Mucosa of rectum (tissue), 2 donors: ENCODE results near the gene RAG2.

Source experiments
- H3K27ac ChIP-seq, 2 donors: one replicate each; pipeline ENCODE4 v1.7.0; 2013; ENCODE audit warnings: inconsistent platforms in 2 of 2, low read depth in 2 of 2, low read length in 2 of 2
- H3K27me3 ChIP-seq, 2 donors: one replicate each; pipeline ENCODE4 v1.7.0; 2013; ENCODE audit warnings: low read length in 2 of 2; ENCODE audit not compliant: control insufficient read depth in 2 of 2, insufficient read depth in 2 of 2
- H3K36me3 ChIP-seq, 2 donors: one replicate each; pipeline ENCODE4 v1.7.0; 2013; ENCODE audit warnings: low read length in 2 of 2; ENCODE audit not compliant: control insufficient read depth in 2 of 2, insufficient read depth in 2 of 2
- H3K4me1 ChIP-seq, 2 donors: one replicate each; pipeline ENCODE4 v1.7.0; 2013; ENCODE audit warnings: low read length in 2 of 2, mild to moderate bottlenecking in 1 of 2; ENCODE audit not compliant: control insufficient read depth in 2 of 2, insufficient read depth in 2 of 2
- H3K4me3 ChIP-seq, 2 donors: one replicate each; pipeline ENCODE4 v1.7.0; 2013; ENCODE audit warnings: low read length in 2 of 2
- H3K9ac ChIP-seq, 2 donors: one replicate each; pipeline ENCODE4 v1.7.0; 2013; ENCODE audit warnings: low read length in 2 of 2, low read depth in 1 of 2, mild to moderate bottlenecking in 1 of 2
- H3K9me3 ChIP-seq, 2 donors: one replicate each; pipeline ENCODE4 v1.7.0; 2013; ENCODE audit warnings: low read length in 2 of 2; ENCODE audit not compliant: control insufficient read depth in 2 of 2
- donor health status: healthy.
- donor health status: Normal muscosa, but diverticular disease.

The RAG2 gene

DNA sequence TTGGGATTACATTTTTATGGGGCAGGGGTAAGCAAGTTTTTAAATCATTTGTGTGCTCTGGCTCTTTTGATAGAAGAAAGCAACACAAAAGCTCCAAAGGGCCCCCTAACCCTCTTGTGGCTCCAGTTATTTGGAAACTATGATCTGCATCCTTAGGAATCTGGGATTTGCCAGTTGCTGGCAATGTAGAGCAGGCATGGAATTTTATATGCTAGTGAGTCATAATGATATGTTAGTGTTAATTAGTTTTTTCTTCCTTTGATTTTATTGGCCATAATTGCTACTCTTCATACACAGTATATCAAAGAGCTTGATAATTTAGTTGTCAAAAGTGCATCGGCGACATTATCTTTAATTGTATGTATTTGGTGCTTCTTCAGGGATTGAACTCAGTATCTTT lies 20.2 kb downstream of the RAG2 start:
- Histone ChIP-seq H3K4me1 (no peaks in the 10 kb centered on the region), H3K36me3 (no peaks in the 10 kb centered on the region), H3K9me3 (no peaks in the 10 kb centered on the region), H3K27ac (no peak overlapping the region), H3K9ac (no peak overlapping the region), H3K4me3 (no peak overlapping the region), H3K27me3 (no peaks in the 10 kb centered on the region)

DNA sequence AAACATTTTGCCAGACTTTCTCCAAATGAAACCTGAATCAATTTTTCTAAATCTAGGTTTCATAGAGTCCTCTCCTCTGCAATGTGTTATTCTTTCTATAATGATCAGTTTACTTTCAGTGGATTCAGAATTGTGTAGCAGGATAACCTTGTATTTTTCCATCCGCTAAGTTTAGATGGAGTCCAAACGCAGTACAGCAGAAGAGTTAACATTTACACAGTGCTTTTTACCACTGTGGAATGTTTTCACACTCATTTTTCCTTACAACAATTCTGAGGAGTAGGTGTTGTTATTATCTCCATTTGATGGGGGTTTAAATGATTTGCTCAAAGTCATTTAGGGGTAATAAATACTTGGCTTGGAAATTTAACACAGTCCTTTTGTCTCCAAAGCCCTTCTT lies 20.7 kb downstream of the RAG2 start:
- no peak overlapping the region for H3K4me3 ChIP-seq
- no peaks in the 10 kb centered on the region for H3K4me1 ChIP-seq
- H3K27ac ChIP-seq = no peak overlapping the region
- no peaks in the 10 kb centered on the region for H3K27me3 ChIP-seq
- no peak overlapping the region for H3K9ac ChIP-seq
- H3K9me3 ChIP-seq = no peaks in the 10 kb centered on the region
- H3K36me3 ChIP-seq = no peaks in the 10 kb centered on the region

DNA sequence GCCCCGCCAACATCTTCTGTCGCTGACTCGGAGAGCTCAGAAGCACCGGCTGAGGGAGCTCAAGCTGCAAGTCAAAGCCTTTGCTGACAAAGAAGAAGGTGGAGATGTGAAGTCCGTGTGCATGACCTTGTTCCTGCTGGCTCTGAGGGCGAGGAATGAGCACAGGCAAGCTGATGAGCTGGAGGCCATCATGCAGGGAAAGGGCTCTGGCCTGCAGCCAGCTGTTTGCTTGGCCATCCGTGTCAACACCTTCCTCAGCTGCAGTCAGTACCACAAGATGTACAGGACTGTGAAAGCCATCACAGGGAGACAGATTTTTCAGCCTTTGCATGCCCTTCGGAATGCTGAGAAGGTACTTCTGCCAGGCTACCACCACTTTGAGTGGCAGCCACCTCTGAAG lies 23.6 kb downstream of the RAG2 start:
- Histone ChIP-seq H3K9ac (no peak overlapping the region), H3K27me3 (no peaks in the 10 kb centered on the region), H3K27ac (no peak overlapping the region), H3K4me1 (no peaks in the 10 kb centered on the region), H3K36me3 (no peaks in the 10 kb centered on the region), H3K9me3 (no peaks in the 10 kb centered on the region), H3K4me3 (no peak overlapping the region)

DNA sequence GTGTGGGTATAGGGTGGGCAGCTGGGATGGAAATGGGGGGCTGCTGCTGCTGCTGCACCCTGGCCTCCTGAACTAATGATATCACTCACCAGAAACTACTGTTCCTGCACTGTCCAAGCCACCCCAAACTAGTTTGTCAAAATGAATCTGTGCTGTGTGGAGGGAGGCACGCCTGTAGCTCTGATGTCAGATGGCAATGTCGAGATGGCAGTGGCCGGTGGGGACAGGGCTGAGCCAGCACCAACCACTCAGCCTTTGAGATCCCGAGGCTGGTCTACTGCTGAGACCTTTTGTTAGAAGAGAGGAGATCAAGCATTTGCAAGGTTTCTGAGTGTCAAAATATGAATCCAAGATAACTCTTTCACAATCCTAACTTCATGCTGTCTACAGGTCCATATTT lies 28.9 kb downstream of the RAG2 start:
- no peak overlapping the region for H3K4me3 ChIP-seq
- no peak overlapping the region for H3K9ac ChIP-seq
- peaks cover 0 to 5% of the 10 kb centered on the region in 2 donors for H3K27me3 ChIP-seq
- H3K9me3 ChIP-seq = no peaks in the 10 kb centered on the region
- H3K36me3 ChIP-seq = no peaks in the 10 kb centered on the region
- H3K27ac ChIP-seq = no peak overlapping the region
- no peaks in the 10 kb centered on the region for H3K4me1 ChIP-seq

DNA sequence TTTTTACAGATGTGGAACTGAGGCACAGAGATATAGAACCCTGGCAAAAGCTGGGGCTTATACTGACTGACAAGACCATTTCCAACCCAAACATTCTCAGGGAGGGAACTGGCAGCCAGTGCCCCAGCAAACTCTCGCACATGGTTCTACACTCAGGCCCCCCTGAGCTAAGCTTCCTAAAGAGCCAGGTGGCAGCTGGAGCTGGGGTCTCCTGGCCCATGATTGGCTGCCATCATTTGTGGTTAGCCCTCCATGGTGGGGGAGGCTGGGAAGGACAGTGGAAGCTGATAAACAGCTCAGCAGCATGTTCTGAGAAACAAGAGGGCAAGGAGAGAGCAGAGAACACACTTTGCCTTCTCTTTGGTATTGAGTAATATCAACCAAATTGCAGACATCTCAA lies 30.3 kb downstream of the RAG2 start, which contains the start of gene RAG1:
Gene RAG1 (plus strand): TSS at position 314 of the 400 bp plus-strand sequence. CDS start 5,298 bp downstream, outside the sequence.
- Histone ChIP-seq H3K27me3 (peaks cover 0 to 5% of the 10 kb centered on the region in 2 donors), H3K4me1 (no peaks in the 10 kb centered on the region), H3K27ac (no peak within 1 kb of the TSS), H3K9me3 (no peaks in the 10 kb centered on the region), H3K4me3 (no peak within 1 kb of the TSS), H3K9ac (no peak within 1 kb of the TSS), H3K36me3 (no peaks in the 10 kb centered on the region)

DNA sequence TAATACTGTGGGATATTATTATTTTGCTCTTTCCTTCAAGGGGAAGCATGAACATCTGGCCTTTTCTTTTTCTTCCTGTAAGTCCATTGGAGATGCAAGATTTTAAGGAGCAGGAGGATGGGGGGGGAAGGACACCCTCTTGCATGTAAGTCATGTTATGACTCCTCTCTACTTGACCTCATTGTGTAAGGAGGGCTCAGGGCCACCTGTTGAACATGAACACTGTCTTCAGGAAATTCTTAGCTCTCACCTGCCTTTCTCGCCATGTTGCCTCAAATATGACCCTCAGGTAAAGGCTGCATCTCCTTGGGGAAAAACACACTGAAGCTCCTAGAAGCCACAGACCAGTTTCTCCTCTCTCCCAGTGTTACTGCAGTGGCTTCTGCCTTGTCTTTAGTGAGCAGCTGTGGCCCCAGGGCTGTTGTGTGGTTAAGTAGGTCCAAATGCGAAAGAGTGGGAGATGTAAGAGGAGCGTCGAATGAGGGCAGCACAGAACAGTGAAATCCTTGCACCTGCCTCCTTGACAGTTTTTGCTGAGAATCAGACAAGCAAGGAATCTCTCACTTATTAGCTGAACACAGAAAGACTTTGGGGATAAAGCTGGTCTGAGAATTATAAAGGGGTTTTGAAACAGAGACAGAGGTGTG lies 31.5 kb downstream of the RAG2 start:
- no peaks in the 10 kb centered on the region for H3K4me1 ChIP-seq
- no peak overlapping the region for H3K27ac ChIP-seq
- no peak overlapping the region for H3K4me3 ChIP-seq
- H3K27me3 ChIP-seq = peaks cover 0 to 5% of the 10 kb centered on the region in 2 donors
- H3K36me3 ChIP-seq = no peaks in the 10 kb centered on the region
- no peak overlapping the region for H3K9ac ChIP-seq
- no peaks in the 10 kb centered on the region for H3K9me3 ChIP-seq

DNA sequence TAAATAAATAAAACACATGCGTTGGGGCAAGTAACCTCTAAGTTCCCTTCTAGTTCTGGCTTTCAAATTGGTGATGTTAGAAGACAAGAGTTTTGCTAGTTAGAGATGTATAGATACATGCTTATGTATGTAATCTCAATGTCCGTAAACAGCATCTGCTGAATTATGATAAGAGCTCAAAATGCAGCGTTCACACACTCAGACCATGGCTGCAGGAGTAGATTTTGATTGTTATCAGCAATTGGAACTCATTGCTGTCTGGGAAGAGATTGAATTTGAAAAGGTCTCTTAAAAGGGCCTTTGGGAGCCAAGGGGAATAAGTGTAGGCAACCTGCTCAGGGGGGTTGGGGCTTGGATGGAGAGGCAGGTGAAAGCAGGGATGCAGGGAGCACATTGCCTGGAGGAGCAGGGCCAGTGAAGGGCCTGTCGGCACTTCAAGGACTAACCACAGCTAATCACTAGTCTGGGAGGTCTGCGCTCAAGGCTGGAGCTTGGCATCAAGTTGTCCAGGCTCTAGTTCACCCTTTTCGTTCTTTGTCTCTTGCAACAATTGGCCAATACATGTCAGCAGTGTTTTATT lies 32.9 kb downstream of the RAG2 start:
- peak overlapping the region in 1 of 2 donors; percentile 62 for H3K4me3 ChIP-seq

DNA sequence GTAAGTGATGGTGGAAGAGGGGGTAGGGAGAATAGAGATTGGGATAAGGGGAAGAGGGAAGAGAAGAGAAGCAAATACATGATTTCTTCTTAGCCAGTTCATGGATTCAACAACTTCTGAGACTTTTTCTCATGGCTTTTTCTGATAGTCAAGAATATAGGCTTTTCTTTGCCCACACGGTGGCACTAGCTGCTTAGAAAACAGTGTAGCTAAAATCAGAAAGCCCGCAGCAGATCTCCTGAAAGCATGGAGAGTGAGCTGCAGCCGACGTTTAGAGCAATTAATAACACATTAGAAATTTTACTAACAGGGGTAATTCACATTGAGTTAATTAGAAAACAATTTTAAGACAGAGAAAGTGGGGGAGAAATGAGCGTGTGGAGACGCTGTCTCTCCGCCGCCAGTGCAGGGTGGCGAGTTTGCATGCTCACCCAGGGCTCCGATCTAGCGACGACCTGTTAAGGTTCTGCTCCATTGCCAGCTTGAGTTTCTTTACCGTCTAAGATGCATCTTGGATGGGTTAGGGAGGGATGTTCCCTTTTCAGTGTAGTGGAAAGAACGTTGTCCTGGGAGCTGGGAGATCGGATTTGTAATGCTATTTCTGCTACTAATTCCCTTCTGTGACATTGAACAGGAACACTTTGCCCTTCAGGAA lies 33.5 kb downstream of the RAG2 start:
- Histone ChIP-seq H3K4me1 (no peaks in the 10 kb centered on the region), H3K9ac (no peak overlapping the region), H3K27me3 (peaks cover 0 to 5% of the 10 kb centered on the region in 2 donors), H3K9me3 (no peaks in the 10 kb centered on the region), H3K36me3 (no peaks in the 10 kb centered on the region), H3K27ac (no peak overlapping the region), H3K4me3 (peak overlapping the region; percentile 36 to 62)

More for the DNA sequence above, 32.9 kb downstream of the RAG2 start:
- Histone ChIP-seq H3K9me3 (no peaks in the 10 kb centered on the region), H3K9ac (no peak overlapping the region), H3K27ac (no peak overlapping the region), H3K36me3 (no peaks in the 10 kb centered on the region), H3K4me1 (no peaks in the 10 kb centered on the region), H3K27me3 (peaks cover 0 to 5% of the 10 kb centered on the region in 2 donors)

DNA sequence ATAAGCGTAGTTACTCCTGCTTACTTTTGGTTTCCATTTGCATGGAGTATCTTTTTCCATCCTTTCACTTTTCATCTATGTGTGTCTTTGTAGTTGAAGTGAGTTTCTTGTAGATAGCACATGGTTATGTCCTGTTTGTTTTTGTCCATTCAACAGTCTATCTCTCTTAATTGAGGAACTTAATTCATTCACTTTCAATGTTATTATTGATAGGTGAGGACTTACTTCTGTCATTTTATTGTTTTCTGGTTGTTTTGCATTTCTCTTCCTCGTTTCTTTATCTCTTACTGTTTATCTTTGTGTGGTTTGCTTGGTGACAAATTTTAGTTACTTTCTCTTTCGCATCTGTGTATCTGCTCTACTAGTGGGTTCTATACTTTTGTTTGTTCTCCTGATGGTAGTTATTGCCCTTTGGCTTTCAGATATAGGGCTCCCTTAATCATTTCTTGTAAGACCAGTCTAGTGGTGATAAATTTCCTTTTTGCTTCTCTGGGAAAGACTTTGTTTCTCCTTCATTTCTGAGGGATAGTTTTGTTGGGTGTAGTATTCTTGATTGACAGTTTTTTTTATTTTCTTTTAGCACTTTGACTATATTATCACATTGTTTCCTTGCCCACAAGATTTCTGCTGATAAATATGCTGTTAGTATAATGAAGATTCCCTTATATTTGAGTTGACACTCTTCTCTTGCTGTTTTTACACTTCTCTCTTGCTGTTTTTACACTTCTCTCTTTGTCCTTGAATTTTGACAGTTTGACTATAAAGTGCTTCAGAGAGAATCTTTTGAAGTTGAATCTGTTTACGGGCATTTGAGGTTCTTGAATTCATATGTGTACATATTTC lies 39.2 kb downstream of the RAG2 start:
- Histone ChIP-seq H3K9ac (no peak overlapping the region), H3K4me3 (peak overlapping the region in 1 of 2 donors; percentile 28), H3K27ac (no peak overlapping the region), H3K4me1 (no peaks in the 10 kb centered on the region), H3K9me3 (no peaks in the 10 kb centered on the region), H3K27me3 (no peaks in the 10 kb centered on the region), H3K36me3 (no peaks in the 10 kb centered on the region)

DNA sequence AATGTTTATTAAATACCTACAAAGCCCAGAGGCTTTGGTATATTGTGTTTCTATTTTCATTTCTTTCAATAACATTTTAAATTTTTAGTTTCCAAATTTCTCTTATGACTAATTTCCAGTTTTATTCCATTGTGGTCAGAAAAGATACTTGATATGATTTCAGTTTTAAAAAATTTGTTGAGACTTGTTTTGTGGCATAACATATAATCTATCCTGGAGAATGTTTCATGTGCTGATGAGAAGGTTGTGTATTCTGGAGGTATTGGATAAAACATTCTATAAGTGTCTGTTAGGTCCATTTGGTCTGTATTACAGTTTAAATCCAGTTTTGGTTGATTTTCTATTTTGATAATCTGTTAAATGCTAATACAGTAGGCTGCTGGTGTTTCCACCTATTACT lies 40.0 kb downstream of the RAG2 start:
- H3K36me3 ChIP-seq = no peaks in the 10 kb centered on the region
- H3K4me3 ChIP-seq = no peak overlapping the region
- no peak overlapping the region for H3K9ac ChIP-seq
- H3K27ac ChIP-seq = no peak overlapping the region
- no peaks in the 10 kb centered on the region for H3K9me3 ChIP-seq
- no peaks in the 10 kb centered on the region for H3K27me3 ChIP-seq
- no peaks in the 10 kb centered on the region for H3K4me1 ChIP-seq
